Neuron (in vitro differentiated cells): ENCODE measurements around the gene GIMAP2.

ENCODE experiments used
- H2AFZ ChIP-seq: one replicate; pipeline ENCODE4 v1.6.1; 2013; ENCODE audit warnings: low read depth, mild to moderate bottlenecking, inconsistent platforms, low read length, moderate library complexity
- H3K27me3 ChIP-seq: one replicate; pipeline ENCODE4 v1.6.1; 2013; ENCODE audit warnings: low read length; ENCODE audit not compliant: insufficient read depth
- H3K36me3 ChIP-seq: one replicate; pipeline ENCODE4 v1.6.1; 2013; ENCODE audit warnings: low read length; ENCODE audit not compliant: insufficient read depth
- H3K4me1 ChIP-seq: one replicate; pipeline ENCODE4 v1.6.1; 2013; ENCODE audit warnings: low read length; ENCODE audit not compliant: insufficient read depth
- H3K4me3 ChIP-seq: 2 replicates; pipeline ENCODE4 v1.5.1; 2013; ENCODE audit warnings: mild to moderate bottlenecking, low read length, moderate library complexity
- H3K9me3 ChIP-seq: one replicate; pipeline ENCODE4 v1.6.1; 2013; ENCODE audit warnings: low read length

The GIMAP2 gene

DNA sequence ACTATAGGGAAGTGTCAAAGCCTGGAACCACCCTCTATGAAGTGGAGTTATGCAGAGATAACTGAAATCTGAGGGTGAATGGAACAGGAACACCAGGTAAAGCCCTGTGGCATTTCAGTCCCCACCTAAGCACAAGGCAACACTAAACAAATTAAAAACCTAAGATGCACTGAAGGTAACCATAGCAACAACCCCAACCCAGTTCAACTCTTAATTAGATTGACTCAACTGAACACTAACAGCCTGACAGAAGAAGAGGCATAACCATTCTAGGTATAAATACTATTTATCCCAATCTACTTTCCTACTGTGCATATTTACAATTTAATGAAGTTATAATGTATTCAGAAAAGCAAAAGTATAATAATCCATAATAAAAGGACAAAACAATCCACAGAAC, 42.5 kb downstream of the GIMAP2 start:
- Histone ChIP-seq H2AFZ (no peak overlapping the region), H3K4me1 (no peaks in the 10 kb centered on the region), H3K9me3 (no peaks in the 10 kb centered on the region), H3K27me3 (no peaks in the 10 kb centered on the region), H3K36me3 (no peaks in the 10 kb centered on the region), H3K4me3 (no peak overlapping the region)

DNA sequence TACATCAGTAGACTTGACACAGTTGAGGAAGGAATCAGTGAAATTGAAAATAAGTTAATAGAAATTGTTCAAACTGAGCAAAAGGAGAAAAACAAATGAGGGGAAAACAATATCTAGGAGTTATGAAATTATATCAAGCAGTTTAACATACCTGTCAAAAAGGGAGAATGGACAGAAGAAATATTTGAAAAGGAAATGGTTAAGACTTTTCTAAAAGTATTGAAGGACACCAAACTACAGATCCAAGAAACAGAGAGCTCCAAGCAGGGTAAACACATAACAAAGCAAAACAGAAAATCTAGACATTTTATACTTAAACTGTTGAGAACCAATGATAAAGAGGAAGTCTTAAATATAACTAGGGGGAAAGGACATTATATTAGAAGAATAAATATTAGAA, 43.1 kb downstream of the GIMAP2 start:
- Histone ChIP-seq H3K9me3 (no peaks in the 10 kb centered on the region), H2AFZ (no peak overlapping the region), H3K4me3 (no peak overlapping the region), H3K36me3 (no peaks in the 10 kb centered on the region), H3K4me1 (no peaks in the 10 kb centered on the region), H3K27me3 (no peaks in the 10 kb centered on the region)

DNA sequence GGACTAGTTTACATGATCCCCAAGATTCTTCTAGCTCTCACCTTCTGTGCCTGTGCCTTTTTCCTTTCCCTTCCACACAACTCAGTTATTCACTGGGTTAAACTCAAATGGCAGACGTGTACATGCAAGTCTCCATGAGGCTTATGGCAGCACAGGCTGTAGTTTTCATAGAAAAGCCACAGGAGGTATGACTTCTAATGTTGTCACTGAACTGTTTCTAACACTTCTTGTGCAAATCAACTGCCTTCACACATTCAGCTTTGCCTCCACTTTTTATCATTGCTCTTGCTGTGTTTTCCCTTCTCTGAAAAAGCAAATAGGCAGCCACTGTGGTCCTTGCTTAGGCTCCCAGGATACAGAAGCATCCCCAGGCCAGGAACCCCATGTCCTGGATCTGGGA, 46.4 kb downstream of the GIMAP2 start:
- Histone ChIP-seq H3K4me3 (no peak overlapping the region), H3K4me1 (peaks cover 6% of the 10 kb centered on the region), H2AFZ (no peak overlapping the region), H3K36me3 (no peaks in the 10 kb centered on the region), H3K9me3 (no peaks in the 10 kb centered on the region), H3K27me3 (no peaks in the 10 kb centered on the region)

DNA sequence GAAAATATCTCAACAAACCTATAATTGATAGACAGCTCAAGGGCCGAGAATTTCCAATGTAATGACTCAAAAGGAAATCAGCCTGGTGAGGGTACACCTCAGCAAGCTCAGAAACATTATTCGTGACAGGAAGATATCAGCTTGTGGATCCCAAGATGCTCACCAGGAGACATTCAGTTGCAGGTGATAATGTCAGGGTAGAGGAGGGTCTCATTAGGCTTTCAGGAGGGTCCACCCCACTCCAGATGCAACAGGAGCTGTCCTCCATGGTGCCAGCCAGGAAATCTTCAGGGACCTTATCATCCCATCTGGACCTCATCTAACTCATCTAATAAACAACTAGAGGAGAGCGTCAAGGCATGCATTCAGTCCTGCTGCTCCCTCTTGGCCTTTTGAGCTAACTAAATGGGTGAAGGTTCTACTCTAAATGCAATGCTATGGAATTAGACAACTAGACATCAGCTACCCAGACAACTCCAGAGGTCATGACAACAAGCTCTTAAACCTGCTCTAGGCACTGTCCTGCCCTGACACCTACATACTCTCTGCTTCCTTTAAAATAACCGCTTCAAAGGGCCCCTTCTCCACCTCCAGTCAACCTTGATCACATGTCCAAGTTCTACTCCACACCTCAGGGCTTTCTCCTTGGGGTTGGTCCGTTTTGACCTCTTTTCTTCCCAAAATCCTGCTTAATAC, 47.4 kb downstream of the GIMAP2 start:
- Histone ChIP-seq H2AFZ (no peak overlapping the region), H3K4me1 (peaks cover 6% of the 10 kb centered on the region), H3K36me3 (no peaks in the 10 kb centered on the region), H3K9me3 (no peaks in the 10 kb centered on the region), H3K27me3 (peaks cover 3% of the 10 kb centered on the region), H3K4me3 (no peak overlapping the region)

DNA sequence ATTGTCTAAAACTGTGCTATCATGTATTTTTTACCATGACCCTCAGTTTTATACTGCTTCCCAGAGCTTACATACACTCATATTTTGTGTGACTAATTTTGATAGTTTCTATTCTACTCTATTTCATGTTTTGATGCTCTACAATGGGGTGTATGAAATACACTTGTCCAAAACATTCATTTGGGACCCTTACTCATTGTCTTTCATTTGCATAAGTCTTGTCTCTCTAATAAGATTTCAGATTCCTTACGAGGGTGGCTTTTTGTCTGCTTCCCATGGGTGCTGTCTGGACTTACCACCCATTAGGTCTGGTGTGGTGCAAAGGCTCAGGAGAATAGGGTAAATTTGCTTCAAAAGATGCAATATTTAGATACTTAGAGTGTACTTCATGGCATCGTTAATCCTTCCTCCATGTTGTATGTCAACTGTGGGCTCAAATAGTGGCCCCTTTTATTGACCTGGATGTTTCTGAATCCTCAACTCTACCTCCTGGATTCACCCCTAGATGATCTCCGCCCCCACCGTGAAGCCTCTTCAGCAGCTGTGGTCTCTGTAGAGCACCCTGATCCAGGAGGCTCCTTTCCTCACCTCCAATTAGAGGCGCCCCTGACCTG, 48.1 kb downstream of the GIMAP2 start:
- no peaks in the 10 kb centered on the region for H3K36me3 ChIP-seq
- H3K27me3 ChIP-seq = peaks cover 4% of the 10 kb centered on the region
- no peaks in the 10 kb centered on the region for H3K9me3 ChIP-seq
- peaks cover 6% of the 10 kb centered on the region for H3K4me1 ChIP-seq
- no peak overlapping the region for H2AFZ ChIP-seq
- H3K4me3 ChIP-seq = no peak overlapping the region

DNA sequence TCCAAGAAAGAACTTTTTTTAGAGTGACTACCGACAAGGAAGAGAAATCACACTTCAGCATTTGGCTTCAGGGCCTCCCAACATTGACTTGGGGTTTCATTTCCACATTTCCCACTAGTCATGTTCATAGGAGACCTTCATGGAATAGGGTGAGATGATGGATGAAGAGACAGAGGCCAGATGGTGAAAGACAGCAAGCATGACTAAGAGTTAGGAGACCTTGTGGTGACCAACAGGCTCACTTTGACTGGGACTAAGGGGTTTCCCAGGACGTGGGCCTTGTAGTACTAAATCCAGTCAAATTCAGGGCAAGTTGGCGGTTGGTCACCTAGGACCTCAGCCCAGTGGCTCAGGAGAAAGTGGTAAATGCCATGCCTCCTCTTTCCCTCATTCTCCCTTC, 48.7 kb downstream of the GIMAP2 start:
- H3K27me3 ChIP-seq = peaks cover 4% of the 10 kb centered on the region
- peaks cover 6% of the 10 kb centered on the region for H3K4me1 ChIP-seq
- no peaks in the 10 kb centered on the region for H3K9me3 ChIP-seq

DNA sequence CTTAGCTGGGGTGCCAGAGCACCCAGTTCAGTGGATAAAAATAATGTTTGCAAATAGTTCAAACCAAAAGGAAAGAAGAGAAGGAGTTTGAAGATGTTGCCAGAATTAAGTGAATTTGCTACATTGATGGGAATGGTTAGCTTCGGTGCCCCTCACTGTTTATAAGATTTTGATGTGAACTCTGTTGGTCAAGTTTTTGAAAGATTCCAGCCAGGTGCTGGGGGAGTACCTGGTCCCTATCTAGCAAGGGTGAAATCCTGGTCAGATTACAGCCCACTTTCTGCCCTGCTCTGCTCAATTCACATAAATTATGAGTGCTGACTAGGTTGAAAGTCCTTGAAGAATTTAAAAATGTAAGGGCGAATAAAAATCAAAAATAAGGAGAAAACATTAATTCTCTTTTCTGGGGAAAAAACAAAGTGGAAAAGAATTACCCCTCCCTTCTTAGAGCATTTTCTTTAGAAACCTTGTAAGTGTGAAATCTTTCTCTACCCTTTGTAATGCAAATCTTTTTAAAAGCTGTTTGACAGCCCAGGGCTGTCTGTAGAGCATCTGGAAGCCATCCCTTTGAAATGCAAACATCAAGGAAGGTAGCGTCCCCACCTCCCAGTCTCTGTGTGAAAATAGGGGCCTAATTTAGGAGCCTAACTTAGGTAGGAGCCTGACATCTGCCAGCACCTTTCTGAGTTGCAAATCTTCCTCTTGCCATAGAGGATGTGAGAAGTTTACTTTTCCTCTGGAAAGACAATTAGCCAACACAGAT, 50.3 kb downstream of the GIMAP2 start:
- Histone ChIP-seq H3K27me3 (peaks cover 4% of the 10 kb centered on the region), H3K4me3 (no peak overlapping the region), H3K36me3 (no peaks in the 10 kb centered on the region), H2AFZ (no peak overlapping the region), H3K9me3 (no peaks in the 10 kb centered on the region), H3K4me1 (peaks cover 6% of the 10 kb centered on the region)

More for the DNA sequence above, 48.7 kb downstream of the GIMAP2 start:
- H2AFZ ChIP-seq = no peak overlapping the region
- H3K4me3 ChIP-seq = no peak overlapping the region
- no peaks in the 10 kb centered on the region for H3K36me3 ChIP-seq

DNA sequence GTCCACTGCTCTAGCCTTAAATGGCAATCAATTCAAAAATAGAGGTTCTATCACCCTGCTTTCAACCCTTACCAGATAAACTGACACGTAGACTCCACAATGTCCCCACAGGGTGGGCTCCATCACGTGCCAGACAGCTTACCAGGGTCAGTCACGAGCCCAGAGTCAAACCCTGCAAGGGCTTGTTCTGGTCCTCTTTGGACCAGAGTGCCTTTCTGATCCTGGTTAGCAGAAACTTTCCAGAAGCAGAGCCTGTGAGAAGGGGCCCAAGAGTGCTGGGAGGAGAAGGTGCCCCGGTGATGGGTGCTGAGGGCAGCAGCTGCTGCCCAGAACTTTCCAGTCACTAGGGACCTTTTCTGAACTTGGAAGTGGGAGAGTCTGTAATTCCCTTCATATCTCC, 51.4 kb downstream of the GIMAP2 start:
- H3K4me3 ChIP-seq = no peak overlapping the region
- H3K4me1 ChIP-seq = peaks cover 6% of the 10 kb centered on the region
- H2AFZ ChIP-seq = no peak overlapping the region
- H3K27me3 ChIP-seq = peaks cover 4% of the 10 kb centered on the region
- H3K36me3 ChIP-seq = no peaks in the 10 kb centered on the region
- H3K9me3 ChIP-seq = no peaks in the 10 kb centered on the region

DNA sequence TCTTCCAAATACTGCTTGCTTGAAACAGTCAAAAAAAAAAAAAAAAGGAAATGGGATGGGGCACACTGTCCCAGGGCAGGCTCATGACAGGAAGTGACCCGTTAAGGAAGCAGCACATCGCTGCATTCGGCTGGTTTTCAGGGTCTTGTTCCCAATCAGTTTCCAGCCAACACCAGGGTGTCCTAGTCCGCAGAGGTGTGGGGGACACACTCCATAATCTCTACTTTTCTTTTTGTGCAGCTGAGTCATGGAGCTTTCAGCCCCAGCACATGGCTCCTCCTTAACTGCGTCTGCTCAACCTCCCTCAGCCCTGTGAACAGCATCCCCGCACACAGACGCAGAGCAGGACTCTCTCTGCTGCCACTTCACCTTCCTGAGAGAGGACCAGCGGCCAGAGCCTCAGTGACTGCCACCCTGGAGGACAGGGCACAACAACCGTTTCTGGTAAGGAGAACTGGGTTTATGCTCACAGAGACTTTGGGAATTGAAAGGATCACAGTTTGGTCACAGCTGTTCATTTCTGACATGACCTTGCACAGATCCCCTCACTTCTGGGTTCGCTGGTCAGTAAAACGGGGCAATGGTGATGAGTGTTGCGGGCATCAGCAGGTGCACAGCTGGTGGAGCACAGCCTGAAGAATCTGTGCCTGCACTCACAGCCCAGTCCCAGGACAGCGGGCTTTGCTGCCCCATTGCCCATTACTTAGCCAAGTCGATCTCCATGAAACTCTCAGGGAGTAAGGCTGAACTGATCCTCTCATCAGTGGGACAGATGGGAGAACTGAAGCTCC, 52.0 kb downstream of the GIMAP2 start, which contains the start of gene GIMAP5:
GIMAP5 (plus strand) TSS at position 154 of the 791 bp plus-strand sequence. CDS start 3,467 bp downstream, outside the sequence.
- Histone ChIP-seq H3K4me1 (peaks cover 6% of the 10 kb centered on the region), H3K36me3 (no peaks in the 10 kb centered on the region), H3K4me3 (no peak within 1 kb of the TSS), H2AFZ (no peak within 1 kb of the TSS), H3K9me3 (no peaks in the 10 kb centered on the region), H3K27me3 (peaks cover 4% of the 10 kb centered on the region)

DNA sequence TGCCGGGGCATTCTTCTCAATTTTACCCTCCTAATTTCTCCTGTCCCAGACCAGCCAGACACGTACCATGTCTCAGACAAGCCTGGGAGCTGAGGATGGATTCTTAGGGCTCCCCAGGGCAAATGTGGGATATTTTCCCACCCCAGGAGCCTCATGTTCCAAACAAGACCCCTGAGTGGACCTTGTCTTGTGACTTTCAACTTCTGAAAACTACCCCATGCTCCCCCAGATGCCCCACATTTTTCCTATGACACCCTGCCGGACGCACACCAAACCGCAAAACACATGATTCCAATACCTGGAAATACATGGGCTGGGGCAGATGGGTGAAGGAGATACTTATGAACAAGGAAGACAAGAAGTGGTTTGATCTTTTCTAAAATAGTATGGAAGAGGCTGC, 52.6 kb downstream of the GIMAP2 start:
- Histone ChIP-seq H2AFZ (no peak overlapping the region), H3K36me3 (no peaks in the 10 kb centered on the region), H3K4me1 (peaks cover 6% of the 10 kb centered on the region), H3K27me3 (peaks cover 4% of the 10 kb centered on the region), H3K9me3 (no peaks in the 10 kb centered on the region), H3K4me3 (no peak overlapping the region)

DNA sequence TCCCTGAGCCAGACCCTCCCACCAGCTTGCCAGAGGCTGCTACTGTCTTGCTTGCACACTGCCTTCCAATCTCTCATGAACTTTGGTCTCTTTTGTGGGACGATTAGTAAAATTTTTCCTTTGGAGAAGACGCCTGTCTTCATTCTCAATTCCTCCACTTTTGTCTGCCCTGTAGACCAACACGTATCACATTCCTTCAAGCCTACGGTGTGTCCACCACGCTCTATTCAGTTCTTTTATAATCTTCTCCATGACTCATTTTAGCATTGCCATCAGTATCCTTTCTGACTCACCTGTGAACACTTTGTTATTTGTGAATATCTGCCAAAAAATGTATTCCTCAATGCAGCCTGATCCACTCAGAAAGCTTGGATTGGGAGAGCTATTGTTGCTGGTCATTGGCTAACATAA, 53.1 kb downstream of the GIMAP2 start:
- H3K36me3 ChIP-seq = no peaks in the 10 kb centered on the region
- H3K9me3 ChIP-seq = no peaks in the 10 kb centered on the region
- peaks cover 6% of the 10 kb centered on the region for H3K4me1 ChIP-seq
- H3K27me3 ChIP-seq = peaks cover 4% of the 10 kb centered on the region
- no peak overlapping the region for H3K4me3 ChIP-seq
- no peak overlapping the region for H2AFZ ChIP-seq

DNA sequence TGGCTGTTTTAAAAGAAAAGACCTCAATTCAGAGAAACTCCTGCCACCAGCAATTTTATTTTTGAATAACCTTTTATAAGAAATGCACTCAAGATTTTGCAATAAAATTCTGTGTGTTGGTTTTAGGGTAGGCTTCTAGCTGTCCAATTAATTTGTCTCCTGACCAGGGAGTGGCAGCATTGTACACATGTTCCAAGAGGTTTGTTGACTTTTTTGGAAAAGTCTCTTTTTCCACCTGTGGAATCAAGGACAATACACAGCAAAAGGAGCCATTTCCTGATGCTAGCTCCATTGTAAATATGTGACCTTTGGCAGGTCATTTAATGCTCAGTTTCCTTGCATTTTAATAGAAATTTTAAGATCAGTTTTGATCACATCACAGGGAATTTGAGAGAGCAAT, 53.5 kb downstream of the GIMAP2 start:
- H3K27me3 ChIP-seq = peaks cover 4% of the 10 kb centered on the region
- H3K4me3 ChIP-seq = no peak overlapping the region
- H3K9me3 ChIP-seq = no peaks in the 10 kb centered on the region
- H3K36me3 ChIP-seq = no peaks in the 10 kb centered on the region
- peaks cover 6% of the 10 kb centered on the region for H3K4me1 ChIP-seq
- no peak overlapping the region for H2AFZ ChIP-seq

DNA sequence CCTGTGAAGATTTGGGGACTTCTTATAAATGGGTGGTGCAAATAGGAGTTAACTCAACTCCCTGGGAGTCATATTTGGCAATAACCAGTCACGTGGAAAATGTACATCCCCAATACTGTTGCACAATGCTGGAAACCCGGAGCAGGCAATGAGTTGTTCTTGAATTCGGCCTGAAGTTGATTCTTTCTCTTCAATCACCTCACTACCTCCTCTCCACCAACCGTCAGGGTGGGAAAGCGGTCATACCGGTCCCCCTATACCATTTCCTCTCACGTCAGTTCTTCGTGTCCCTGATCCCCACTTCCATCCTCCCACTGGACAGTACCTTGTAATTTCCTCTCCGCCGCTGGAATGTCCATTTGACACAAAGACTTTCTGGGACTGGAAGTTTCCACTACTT, 54.5 kb downstream of the GIMAP2 start:
- peaks cover 4% of the 10 kb centered on the region for H3K27me3 ChIP-seq
- no peak overlapping the region for H3K4me3 ChIP-seq
- no peaks in the 10 kb centered on the region for H3K36me3 ChIP-seq
- no peaks in the 10 kb centered on the region for H3K9me3 ChIP-seq
- H2AFZ ChIP-seq = no peak overlapping the region
- peaks cover 6% of the 10 kb centered on the region for H3K4me1 ChIP-seq
